Activated T-cell treated with anti-CD3 and anti-CD28 coated beads for 24 hours (primary cell): ENCODE data around the gene SULT2B1.
"Not testable (repeated sequence)": the region's sequence is repeated elsewhere in the genome, so short reads cannot be mapped to it uniquely, and the experiment has no call there.

Experiments used
- DNase-seq: peaks from one replicate; pipeline ENCODE4 v3.0.0-alpha.2; 2020; ENCODE audit warnings: low read depth

Gene SULT2B1

DNA sequence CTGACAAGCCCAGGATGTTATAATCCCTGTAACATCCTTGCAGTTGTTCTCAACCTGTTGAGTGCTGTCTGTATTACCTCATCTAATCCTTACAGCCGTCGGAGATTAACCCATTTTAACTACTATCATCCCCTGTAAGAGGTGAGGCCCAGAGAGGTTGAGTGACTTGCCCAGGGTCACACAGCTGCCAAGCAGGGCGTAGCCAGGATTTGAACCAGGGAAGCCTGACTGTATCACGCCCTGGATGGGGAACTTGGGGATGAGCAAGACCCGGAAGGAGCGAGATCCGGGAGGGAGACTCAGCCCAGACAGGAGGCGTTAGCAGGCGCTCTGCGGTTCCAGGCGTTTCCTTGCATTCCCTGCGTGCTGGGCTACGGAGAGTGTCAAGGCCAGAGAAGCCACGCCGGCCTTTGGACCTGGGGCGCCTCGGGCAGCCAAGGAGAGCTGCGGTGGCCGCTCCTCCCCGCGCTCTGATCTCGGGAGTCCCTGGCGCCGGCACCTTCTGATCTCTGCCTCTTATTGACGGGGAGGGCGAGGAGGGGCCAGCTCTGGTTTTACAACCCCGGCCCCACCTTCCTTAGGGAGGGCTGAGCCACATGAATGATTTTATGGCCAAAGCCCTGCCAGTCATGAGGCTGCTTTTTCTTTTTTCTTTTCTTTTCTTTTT lies 6.2 kb downstream of the SULT2B1 start:
- no peak for DNase-seq

DNA sequence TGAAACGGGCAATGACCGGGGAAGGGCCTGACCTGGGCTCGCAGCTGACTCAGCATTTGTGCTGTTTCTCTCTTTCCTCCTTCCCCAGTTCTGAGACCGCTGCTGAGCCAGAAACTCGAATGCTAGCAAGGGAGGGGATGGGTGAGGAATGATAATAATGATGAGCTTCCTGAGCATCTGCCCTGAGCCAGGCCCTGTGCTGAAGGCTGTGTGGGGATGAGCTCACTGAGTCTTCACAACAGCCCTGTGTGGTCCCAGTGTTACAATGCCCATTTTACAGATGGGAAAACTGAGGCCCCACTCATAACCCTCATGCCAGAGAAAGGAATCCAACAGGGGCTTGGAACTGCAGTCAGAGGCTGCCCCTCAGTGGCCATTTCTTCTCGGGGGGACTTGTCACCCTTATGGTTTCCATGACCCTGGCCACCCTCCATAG lies 8.1 kb downstream of the SULT2B1 start:
- DNase-seq, result no peak

DNA sequence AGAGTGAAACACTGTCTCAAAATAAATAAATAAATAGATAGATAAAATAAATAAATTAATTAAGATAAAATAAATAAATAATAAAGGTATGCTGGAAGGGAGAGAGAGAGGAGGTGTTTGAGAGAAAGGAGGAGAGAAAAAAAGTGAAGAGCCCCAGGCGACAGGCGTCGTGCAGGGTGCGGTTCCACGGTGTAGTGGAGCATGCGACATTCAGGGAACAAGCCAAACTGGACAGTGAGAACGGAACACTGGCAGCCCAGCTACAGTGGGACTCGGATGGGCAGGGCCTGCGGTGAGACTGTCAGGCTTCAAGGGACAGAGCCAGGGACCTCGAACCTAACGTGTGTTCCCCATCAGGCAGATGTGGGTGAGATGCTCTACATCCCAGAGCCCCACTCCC lies 9.4 kb downstream of the SULT2B1 start:
- DNase-seq, result no peak

DNA sequence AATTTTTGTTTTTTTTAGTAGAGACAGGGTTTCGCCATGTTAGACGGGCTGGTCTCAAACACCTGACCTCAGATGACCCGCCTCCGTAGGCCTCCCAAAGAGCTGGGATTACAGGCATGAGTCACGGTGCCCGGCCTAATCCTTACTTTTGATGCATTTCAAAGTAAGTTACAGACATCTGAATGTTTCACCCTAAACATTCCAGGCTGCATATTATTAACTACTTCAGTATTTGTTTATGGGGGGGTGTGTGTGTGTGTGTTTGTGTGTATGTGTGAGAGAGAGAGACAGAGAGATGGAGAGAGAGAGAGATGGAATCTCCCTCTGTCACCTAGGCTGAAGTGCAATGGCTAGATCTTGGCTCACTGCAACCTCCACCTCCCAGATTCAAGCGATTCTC lies 13.1 kb downstream of the SULT2B1 start:
- no peak for DNase-seq

DNA sequence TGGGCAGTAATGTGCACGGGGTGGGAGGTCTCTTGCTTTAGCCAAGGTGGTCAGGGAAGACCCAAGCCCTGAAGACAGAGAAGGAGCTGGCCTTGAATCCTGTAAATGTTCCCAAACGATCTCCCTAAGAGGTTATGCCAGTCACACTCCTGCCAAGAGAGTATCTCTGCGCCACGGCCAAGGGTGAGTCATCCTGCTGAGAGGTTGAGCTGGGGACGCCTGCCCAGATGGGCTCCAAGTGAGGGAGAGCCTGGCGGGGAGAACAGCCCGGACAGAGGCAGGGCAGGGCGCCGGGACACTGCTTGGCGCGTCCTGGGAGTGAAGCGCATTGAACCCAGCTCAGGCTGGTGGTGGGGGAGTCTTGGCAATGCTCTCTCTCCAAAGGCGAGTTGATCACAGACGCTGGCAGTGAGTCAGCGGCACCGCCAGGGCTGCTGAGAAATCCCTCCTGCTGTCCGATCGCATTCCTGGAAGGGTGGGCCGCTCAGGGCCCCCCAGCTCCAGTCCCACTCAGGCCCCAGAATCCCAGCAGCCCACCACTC lies 16.4 kb downstream of the SULT2B1 start:
- DNase-seq, result no peak

DNA sequence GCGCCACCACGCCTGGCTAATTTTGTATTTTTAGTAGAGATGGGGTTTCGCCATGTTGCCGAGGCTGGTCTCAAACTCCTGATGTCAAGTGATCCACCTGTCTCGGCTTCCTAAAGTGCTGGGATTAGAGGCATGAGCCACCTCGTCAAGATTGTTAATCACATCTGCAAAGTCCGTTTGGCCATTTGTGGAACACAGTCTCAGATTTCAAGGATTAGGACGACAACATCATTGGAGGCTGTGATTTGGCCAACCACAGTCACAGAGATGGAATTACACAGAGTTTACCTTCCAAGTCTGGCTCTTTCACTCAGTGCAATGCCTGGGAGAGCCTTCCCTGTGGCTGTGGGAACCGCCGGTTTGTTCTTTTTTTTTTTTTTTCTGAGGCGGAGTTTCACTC lies 17.8 kb downstream of the SULT2B1 start:
- no peak for DNase-seq

DNA sequence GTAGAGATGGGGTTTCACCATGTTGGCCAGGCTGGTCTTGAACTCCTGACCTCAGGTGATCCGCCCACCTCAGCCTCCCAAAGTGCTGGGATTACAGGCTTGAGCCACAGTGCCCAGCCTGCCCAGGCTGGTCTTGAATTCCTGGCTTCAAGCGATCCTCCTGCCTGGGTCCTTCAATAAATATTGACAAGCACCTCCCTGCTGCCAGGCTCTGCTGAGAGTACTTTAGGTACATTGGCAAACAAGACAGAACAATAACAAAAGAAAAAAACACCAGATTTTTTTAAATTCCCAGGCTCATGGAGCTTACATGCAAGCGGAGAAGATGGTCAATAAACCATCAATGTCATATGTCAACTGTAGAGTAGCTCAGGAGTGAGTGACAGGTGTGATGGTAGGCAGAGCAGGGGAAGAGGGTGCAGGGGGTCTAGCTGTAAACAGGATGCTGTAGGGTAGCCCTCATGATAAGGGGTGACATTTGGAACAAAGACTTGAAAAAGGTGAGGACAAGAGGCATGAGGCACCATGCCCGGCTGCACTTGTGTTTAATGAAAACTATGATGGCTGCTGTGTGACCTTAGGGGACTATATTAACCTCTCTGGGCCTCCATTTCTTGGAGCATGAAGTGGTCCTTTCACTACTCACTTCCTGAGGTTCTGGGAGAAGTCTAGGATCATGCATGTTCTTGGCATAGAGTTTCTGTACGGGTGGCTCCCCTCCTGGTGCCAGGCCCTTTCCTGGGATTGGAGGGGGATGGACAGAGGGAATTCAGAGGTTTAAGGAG lies 19.6 kb downstream of the SULT2B1 start:
- no peak for DNase-seq

DNA sequence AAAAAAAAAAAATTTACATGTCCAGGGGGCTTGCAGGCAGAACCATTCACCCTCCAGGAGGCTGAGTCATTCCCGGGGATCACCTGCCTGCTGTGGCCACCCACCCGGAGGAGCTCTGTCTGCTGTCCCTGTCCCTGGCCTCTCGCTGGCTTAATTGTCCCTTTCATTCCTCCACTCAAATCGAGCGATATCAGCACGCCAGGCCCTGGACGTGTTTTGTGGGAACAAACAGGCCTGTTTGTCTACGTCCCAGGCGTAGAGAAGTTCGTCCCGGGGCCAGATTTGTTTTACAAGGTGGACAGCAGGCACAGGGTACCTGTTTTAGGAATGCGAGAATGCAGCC lies 21.2 kb downstream of the SULT2B1 start:
- DNase-seq, result no peak

DNA sequence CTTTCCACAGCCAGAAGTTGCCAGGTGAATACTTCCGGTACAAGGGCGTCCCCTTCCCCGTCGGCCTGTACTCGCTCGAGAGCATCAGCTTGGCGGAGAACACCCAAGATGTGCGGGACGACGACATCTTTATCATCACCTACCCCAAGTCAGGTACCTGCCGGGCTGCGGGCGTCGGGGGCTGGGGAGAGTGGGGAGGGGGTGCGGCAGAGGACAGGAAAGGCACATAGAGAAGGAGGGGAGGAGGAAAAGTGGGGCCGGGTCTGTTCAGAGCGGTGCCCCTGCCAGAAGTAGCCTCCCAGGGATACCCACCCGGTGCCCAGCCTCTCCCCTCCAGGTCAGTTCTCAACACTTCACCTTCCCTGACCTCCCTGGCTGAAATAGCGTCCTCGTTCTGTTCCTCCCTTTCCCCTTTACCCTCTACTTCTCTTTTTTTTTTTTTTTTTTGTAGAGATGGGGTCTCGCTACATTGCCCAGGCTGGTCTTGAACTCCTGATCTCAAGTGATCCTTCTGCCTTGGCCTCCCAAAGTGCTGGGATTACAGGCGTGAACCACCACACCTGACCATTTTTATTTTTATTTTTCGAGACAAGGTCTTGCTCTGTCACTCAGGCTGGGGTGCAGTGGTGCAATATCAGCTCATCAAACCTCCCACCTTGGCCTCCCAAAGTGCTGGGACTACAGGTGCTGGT lies 24.1 kb downstream of the SULT2B1 start:
- no peak for DNase-seq

DNA sequence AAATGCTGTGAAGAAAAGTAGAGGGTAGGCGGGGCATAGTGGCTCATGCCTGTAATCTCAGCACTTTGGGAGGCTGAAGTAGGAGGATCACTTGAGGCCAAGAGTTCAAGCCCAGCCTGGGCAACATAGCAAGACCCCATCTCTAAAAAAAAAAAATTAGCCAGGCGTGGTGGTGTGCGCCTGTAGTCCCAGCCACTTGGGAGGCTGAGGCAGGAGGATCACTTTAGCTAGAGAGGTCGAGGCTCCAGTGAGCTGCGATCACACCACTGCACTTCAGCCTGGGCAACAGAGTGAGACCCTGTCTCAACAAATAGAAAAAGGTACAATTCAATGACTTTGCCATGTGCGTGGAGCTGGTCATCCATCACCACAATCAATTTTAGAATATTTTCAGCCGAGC lies 25.9 kb downstream of the SULT2B1 start:
- not testable (repeated sequence) for DNase-seq

DNA sequence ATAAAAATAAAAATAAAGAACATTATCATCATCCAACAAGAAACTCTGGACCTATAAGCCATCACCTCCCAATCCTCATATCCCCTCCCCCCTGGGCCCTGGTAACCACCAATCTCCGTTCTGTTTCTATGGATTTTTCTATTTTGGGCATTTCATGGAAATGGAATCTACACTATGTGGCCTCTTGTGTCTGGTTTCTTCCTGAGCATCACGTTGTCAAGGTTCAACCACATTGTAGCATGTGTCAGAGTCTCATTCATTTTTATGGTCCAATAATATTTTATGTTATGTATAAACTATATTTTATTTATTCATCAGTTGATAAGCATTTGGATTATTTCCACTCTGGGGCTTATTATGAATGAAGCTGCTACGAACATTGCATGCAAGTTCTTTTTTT lies 26.9 kb downstream of the SULT2B1 start:
- no peak for DNase-seq

DNA sequence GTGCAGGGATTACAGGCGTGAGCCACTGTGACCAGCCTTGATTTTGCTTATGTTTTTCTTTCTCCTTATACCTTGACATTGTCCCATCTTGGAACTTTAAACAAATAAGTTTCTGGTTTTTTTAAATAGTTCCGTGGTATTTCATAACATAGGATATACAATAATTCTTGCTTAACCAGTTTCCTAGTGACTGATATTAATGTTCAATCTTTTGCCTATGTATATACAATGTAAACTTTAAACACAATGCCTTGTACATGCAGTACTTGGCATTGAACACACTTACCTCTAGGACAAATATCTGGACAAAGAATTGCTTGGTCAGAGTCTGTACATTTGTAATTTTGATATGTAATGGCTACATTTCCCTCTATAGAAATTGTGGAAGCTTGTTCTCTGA lies 30.2 kb downstream of the SULT2B1 start:
- DNase-seq, result no peak

DNA sequence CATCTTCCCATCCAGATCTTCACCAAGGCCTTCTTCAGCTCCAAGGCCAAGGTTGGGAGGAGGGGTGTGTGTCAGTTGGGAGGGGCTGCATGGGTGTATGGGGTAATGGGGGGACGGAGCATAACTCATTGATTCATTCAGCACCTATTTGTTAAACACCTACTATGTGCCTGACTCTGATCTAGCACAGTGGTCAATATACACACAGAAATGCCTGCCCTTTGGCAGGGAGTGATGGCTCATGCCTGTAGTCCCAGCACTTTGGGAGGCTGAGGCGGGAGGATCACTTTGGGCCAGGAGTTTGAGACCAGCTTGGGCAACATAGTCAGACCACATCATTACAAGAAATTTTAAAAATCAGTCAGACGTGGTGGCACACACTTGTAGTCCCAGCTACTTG lies 35.4 kb downstream of the SULT2B1 start:
- no peak for DNase-seq

DNA sequence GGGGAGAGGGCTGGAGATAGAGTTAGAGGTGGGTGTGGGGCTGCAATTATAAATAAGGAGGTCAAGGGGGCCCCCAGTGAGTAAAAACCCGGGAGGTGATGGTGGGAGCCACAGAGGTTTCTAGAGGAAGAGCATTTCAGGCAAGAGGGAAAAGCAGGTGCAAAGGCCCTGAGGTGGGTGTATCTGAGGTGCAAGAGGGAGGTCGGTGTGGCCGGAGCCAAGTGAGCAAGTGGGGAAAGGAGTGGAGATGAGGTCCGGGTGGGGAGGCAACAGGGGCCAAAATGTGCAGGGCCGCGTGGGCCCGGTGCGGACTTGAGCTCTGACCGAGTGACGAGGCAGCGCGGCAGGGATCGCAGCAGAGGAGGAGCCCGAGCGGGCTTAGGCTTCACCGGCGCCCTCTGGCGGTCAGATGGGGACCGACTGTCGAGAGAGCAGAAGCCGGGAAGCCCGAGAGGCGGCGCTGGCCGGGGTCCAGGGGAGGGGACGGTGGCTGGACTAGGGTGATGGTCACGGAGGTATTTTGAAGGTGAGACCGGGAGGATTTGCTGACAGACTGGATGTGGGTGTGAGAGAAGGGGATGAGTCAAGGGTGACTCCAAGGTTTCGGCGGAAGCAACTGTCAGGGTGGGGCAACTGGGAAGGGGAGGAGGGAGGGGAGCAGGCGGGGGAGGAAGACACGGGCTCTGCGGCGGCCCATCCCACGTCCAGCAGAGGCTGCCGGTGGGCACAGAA lies 36.9 kb downstream of the SULT2B1 start:
- peak; percentile 78 for DNase-seq

DNA sequence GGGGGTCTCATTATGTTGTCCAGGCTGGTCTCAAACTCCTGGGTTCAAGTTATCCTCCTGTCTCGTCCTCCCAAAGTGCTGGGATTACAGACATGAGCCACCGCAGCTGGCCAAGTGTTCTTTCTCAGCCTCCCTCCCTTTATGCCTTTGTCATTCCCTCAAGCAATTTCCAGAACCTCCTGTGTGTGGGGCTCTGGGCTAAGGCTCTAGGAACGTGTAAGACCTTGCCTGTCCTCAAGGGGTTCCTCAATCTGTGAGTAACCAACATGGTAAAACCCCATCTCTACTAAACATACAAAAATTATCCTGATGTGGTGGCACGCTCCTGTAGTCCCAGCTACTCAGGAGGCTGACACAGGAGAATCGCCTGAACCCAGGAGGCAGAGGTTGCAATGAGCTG lies 39.0 kb downstream of the SULT2B1 start:
- no peak for DNase-seq

DNA sequence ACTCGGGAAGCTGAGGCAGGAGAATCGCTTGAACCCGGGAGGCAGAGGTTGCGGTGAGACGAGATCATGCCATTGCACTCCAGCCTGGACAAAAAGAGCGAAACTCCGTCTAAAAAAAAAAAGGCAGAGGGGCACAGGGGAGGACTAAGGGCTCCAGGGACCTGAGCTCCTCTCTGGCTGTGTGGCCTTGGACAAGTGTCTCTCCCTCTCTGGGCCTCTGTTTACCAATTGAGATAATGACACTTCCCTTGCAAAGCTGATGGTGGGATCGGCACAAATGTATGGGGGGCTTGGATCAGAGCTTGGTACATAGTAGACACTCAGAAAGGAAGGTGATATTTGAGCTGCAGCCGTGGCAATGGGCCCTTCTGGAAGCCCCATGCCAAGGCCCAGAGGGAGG lies 43.2 kb downstream of the SULT2B1 start:
- no peak for DNase-seq

DNA sequence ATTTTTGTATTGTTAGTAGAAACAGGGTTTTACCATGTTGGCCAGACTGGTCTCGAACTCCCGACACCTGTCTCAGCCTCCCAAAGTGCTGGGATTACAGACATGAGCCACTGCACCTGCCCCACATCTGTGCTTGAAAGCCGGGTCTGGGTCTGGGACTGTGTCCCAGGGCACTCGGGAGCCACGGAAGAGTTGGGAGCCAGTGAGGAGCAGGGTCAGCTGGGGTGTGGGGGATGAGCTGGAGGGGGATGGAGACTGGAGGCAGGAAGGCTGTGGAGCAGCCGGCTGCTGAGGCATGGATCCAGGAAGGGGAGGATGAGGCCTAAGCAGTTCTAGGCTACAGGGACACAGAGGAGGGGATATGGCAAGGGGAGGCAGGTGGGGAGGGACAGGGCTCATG lies 43.9 kb downstream of the SULT2B1 start:
- no peak for DNase-seq

DNA sequence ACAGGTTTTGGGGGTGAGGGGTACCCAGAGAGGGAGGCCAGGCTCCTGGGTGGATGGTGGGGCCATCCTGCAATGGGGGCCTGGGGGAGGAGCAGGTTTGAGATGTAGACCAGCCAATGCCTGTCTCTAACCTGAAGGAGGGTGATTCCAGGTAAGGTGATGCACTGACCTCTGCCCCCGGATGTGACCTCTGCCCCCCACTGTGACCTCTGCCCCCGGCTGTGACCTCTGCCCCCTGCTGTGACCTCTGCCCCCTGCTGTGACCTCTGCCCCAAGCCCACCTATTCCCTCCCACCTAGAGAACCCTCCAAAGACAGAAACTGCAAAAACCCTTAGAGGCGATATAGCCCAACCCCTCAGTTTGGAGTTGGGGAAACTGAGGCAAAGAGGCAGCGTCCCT lies 44.3 kb downstream of the SULT2B1 start:
- DNase-seq, result no peak

DNA sequence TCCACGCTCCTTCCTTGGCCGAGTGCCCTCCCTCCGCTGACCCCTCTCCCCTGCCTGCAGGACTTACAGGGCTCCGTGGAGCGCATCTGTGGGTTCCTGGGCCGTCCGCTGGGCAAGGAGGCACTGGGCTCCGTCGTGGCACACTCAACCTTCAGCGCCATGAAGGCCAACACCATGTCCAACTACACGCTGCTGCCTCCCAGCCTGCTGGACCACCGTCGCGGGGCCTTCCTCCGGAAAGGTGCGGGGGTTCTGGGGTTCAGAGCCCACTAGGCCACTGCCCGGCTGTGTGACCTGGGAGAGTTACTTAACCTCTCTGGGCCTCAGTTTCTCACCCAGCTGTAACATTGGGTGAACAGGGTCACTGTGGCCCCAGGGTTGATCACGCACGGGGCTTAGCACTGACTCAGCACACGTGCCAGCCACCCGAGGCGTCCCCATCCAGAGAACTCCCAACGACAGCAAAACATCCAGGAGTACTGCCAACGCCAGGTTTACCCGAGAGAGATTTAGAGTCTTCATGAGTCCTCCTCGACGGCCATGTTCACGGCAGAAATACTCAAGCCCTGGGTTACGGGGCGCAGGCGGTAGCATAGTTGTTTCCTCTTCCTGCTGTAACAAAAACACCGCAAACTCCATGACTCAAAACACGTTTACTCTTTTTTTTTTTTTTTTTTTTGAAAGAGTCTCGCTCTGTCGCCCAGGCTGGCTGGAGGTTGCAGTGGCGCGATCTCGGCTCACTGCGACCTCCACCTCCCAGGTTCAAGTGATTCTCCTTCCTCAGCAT lies 44.9 kb downstream of the SULT2B1 start:
- DNase-seq, result no peak

DNA sequence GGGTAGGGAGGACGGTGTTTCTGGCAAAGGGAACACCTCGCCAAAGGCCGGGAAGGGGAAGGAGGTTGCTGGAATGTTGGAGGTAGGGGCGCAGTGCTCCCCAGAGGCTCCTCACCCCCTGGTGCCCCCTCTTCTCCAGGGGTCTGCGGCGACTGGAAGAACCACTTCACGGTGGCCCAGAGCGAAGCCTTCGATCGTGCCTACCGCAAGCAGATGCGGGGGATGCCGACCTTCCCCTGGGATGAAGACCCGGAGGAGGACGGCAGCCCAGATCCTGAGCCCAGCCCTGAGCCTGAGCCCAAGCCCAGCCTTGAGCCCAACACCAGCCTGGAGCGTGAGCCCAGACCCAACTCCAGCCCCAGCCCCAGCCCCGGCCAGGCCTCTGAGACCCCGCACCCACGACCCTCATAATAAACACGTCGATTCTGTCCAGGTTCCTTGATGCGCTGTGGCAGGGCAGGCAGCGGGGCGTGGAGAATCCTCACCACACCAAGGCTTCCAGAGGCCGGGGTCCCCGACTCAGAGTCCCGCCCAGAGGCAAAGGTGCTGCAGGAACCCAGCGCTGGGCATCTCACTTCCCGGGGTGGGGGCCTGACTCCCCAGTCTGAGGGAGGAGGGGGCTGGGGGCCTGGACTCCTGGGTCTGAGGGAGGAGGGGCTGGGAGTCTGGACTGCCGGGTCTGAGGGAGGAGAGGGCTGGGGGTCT lies 47.2 kb downstream of the SULT2B1 start:
- DNase-seq, result no peak
